22Rv1 (cell line): ENCODE data around the gene FRK.

Source experiments
- ZFX ChIP-seq: fragments of 450-650 bp; IDR thresholded peaks from 2 replicates; pipeline ENCODE4 v1.6.1; 2017; ENCODE audit warnings: antibody characterized with exemption, borderline replicate concordance
- TF ChIP-seq, protein P1 (sequence below): fragments of 450-650 bp; IDR thresholded peaks from 2 replicates; pipeline ENCODE4 v1.5.1; 2017; ENCODE audit warnings: mild to moderate bottlenecking

DNA sequence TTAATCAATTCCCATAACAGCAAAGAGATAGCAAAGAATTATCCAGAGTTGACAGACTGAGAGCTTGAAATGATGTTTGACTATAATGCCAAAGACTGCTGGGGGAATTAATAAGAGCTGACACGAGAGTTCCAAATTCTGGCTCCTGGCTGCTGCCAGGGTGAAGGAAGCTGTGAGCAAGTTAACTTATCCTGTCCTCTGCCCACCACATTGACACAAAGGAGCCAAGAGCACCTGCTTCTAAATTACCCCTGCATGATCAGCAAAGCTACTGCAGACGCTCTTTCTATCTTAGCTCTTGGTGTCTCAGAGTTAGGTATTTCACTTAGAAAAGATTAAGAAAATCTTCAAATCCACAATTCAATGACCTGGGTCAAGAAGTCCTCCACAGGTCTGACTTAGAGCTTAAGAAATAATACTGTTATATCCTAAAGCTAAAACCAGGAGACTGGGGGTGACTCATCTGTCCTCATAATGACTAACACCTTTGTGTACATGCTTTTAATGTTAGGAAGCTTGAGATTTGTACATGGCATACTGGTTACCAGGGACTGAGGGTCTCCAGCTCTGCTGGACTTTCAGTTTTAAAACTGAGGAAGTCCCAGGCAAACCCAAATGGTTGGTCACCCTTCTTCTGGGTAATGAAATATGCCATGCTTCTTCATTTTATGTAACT, 13.2 kb upstream of the FRK start:
- TF ChIP-seq, protein P1, sequence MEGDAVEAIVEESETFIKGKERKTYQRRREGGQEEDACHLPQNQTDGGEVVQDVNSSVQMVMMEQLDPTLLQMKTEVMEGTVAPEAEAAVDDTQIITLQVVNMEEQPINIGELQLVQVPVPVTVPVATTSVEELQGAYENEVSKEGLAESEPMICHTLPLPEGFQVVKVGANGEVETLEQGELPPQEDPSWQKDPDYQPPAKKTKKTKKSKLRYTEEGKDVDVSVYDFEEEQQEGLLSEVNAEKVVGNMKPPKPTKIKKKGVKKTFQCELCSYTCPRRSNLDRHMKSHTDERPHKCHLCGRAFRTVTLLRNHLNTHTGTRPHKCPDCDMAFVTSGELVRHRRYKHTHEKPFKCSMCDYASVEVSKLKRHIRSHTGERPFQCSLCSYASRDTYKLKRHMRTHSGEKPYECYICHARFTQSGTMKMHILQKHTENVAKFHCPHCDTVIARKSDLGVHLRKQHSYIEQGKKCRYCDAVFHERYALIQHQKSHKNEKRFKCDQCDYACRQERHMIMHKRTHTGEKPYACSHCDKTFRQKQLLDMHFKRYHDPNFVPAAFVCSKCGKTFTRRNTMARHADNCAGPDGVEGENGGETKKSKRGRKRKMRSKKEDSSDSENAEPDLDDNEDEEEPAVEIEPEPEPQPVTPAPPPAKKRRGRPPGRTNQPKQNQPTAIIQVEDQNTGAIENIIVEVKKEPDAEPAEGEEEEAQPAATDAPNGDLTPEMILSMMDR = no peak
- TF ChIP-seq ZFX = no peak
